Measurements from ENCODE around the gene CFAP53.
"Not testable (repeated sequence)": the region's sequence is repeated elsewhere in the genome, so short reads cannot be mapped to it uniquely, and the experiment has no call there.

The CFAP53 gene

GRCh38 chr18:50274941-50275340 lies 8.6 kb upstream of the CFAP53 start:
- in situ Hi-C loops (cut with HindIII; ENCODE audit: low pct_unique_long_range_greater_than_20kb, low sequenced_read_pairs) = no loop called here
- TF ChIP-seq JUND (IDR thresholded peaks at IDR 0.05; ENCODE audit: low read depth) = no peak
- DNase-seq (ENCODE audit: low read depth in 1 of 2, low spot score in 1 of 2) = no peak

GRCh38 chr18:50274044-50274442 lies 7.7 kb upstream of the CFAP53 start:
- no peak for DNase-seq (ENCODE audit: low read depth in 1 of 2, low spot score in 1 of 2)
- in situ Hi-C loops (cut with HindIII; ENCODE audit: low pct_unique_long_range_greater_than_20kb, low sequenced_read_pairs) = no loop called here
- TF ChIP-seq JUND (IDR thresholded peaks at IDR 0.05; ENCODE audit: low read depth) = no peak

GRCh38 chr18:50273203-50274043 lies 7.1 kb upstream of the CFAP53 start:
- no peak for TF ChIP-seq JUND (IDR thresholded peaks at IDR 0.05; ENCODE audit: low read depth)
- in situ Hi-C loops (cut with HindIII; ENCODE audit: low pct_unique_long_range_greater_than_20kb, low sequenced_read_pairs) = no loop called here
- DNase-seq (ENCODE audit: low read depth in 1 of 2, low spot score in 1 of 2) = no peak

- in situ Hi-C loops (cut with HindIII; ENCODE audit: low pct_unique_long_range_greater_than_20kb, low sequenced_read_pairs) = no loop called here
- DNase-seq (ENCODE audit: low read depth in 1 of 2, low spot score in 1 of 2) = no peak
- TF ChIP-seq JUND (IDR thresholded peaks at IDR 0.05; ENCODE audit: low read depth) = no peak
Measured at GRCh38 chr18:50272568-50272967, 6.3 kb upstream of the CFAP53 start.

DNA sequence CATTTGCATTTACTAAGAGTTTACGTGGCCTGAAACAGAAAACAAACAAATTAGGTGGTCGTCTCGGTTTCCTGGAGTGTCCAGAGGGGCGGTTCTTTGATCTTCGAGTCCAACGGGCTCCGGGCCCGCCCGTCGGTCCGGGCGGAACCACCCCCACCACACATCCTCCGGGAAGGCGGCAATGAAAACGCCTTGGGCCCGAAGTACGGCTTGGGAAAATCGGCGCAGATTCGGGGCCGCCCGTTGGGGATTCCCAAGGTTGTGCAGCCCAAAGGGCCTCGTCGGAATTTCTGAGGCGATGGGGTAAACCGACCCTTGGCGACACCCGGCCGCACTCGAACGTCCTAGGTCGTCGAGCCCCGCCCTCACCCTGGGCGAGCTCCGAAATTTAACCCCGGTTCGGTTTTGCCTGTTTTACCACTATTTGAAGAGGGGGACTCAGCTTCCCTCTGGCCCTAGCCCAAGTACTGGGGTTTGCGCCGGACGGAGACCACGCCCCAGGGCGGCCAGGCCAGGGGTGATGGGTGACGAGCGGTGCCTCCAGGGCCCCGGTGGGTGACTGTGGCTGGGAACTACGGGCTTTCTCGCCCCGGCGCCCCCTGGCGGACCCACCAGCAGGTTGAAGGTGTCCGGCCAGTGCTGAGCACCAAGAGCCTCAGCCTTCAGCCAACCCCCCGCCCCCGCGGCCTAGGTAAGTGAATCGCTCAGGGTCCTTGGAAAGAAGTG lies 1.9 kb upstream of the CFAP53 start:
- in situ Hi-C loops (cut with HindIII; ENCODE audit: low pct_unique_long_range_greater_than_20kb, low sequenced_read_pairs) = no loop called here
- TF ChIP-seq JUND (IDR thresholded peaks at IDR 0.05; ENCODE audit: low read depth) = no peak
- peak; percentile 54 to 57 for DNase-seq (ENCODE audit: low read depth in 1 of 2, low spot score in 1 of 2)

DNA sequence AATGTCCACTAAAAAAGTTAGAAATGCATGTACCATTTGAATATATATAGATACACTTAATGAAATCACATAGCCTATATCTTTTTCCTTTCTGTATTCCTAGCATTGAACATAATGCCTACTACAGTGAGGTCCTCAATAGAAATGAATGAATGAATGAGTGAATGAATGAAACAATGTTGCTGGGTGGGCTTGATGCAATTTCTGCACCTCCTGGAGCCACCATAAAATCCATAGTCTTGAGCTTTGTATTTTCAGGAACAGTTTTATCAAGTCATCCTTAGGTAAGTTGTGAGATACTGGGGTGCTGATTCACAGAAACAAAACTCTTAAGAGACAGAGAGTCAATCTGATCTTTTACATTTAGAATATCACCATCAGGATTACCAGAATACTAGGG lies 3.3 kb downstream of the CFAP53 start:
- DNase-seq (ENCODE audit: low read depth in 1 of 2, low spot score in 1 of 2) = no peak
- TF ChIP-seq JUND (IDR thresholded peaks at IDR 0.05; ENCODE audit: low read depth) = no peak
- in situ Hi-C loops (cut with HindIII; ENCODE audit: low pct_unique_long_range_greater_than_20kb, low sequenced_read_pairs) = no loop called here

- in situ Hi-C loops (cut with HindIII; ENCODE audit: low pct_unique_long_range_greater_than_20kb, low sequenced_read_pairs) = no loop called here
Measured at GRCh38 chr18:50250935-50251334, 15.4 kb downstream of the CFAP53 start.

GRCh38 chr18:50249576-50249975 lies 16.7 kb downstream of the CFAP53 start:
- in situ Hi-C loops (cut with HindIII; ENCODE audit: low pct_unique_long_range_greater_than_20kb, low sequenced_read_pairs) = no loop called here

More at GRCh38 chr18:50250935-50251334, 15.4 kb downstream of the CFAP53 start:
- TF ChIP-seq JUND (IDR thresholded peaks at IDR 0.05; ENCODE audit: low read depth) = no peak
- DNase-seq (ENCODE audit: low read depth in 1 of 2, low spot score in 1 of 2) = no peak

GRCh38 chr18:50247561-50247960 lies 18.7 kb downstream of the CFAP53 start:
- in situ Hi-C loops (cut with HindIII; ENCODE audit: low pct_unique_long_range_greater_than_20kb, low sequenced_read_pairs) = no loop called here
- DNase-seq (ENCODE audit: low read depth in 1 of 2, low spot score in 1 of 2) = no peak
- no peak for TF ChIP-seq JUND (IDR thresholded peaks at IDR 0.05; ENCODE audit: low read depth)

More at GRCh38 chr18:50249576-50249975, 16.7 kb downstream of the CFAP53 start:
- DNase-seq (ENCODE audit: low read depth in 1 of 2, low spot score in 1 of 2) = no peak
- TF ChIP-seq JUND (IDR thresholded peaks at IDR 0.05; ENCODE audit: low read depth) = no peak

DNA sequence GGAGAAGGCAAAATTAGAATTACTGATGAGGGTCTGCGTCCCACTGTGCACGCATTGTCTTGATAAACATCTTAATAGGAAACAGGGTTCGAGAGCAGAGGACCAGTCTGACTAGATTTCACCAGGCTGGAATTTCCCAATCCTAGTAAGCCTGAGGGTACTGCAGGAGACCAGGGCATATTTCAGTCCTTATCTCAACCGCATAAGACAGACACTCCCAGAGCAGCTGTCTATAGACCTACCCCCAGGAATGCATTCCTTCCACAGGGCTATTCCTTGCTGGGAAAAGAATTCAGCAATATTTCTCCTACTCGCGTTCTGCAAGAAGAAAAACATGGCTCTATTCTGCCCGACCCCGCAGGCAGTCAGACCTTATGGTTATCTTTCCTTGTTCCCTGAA lies 24.5 kb downstream of the CFAP53 start:
- in situ Hi-C loops (cut with HindIII; ENCODE audit: low pct_unique_long_range_greater_than_20kb, low sequenced_read_pairs) = not testable (repeated sequence)
- DNase-seq (ENCODE audit: low read depth in 1 of 2, low spot score in 1 of 2) = peak in 1 of 2 experiments; percentile 6

DNA sequence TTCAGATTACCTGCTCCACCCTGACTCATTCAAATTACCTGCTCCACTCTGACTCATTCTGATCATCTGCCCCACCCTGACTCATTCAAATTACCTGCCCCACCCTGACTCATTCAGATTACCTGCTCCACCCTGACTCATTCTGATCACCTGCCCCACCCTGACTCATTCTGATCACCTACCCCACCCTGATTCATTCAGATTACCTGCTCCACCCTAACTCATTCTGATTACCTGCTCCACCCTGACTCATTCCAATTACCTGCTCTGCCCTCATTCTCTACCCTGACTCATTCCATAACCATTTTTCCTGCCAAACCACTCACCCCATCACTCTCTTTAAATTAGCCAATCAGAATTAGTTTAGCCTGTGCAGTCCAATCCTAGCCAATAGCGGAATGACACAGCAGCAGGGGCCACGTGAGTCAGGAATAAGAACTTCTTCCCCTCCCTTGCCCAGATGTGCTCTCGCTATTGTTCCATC lies 26.2 kb downstream of the CFAP53 start:
- no peak for DNase-seq (ENCODE audit: low read depth in 1 of 2, low spot score in 1 of 2)
- no peak for TF ChIP-seq JUND (IDR thresholded peaks at IDR 0.05; ENCODE audit: low read depth)
- in situ Hi-C loops (cut with HindIII; ENCODE audit: low pct_unique_long_range_greater_than_20kb, low sequenced_read_pairs) = no loop called here

GRCh38 chr18:50232419-50232818 lies 33.9 kb downstream of the CFAP53 start:
- no peak for DNase-seq (ENCODE audit: low read depth in 1 of 2, low spot score in 1 of 2)
- in situ Hi-C loops (cut with HindIII; ENCODE audit: low pct_unique_long_range_greater_than_20kb, low sequenced_read_pairs) = no loop called here
- no peak for TF ChIP-seq JUND (IDR thresholded peaks at IDR 0.05; ENCODE audit: low read depth)

DNA sequence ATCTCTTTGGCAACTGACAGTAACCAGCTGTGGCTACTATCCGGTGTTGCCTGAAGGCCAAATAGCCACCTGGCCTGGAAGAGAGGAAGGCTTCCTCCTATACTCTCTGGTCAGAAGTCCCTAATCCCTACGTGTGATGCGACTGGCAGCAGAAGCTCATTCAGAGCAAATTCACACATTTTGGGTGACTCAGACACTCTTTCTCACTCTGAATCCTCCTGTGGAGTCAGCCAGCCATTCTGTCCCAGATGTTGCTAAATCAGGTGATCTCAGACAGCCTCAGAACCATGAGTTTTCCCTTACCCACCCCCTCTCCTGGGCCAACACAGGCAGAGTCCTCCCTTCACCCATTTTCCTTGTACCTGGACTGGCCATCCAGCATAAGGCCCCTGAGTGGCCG lies 34.7 kb downstream of the CFAP53 start:
- in situ Hi-C loops (cut with HindIII; ENCODE audit: low pct_unique_long_range_greater_than_20kb, low sequenced_read_pairs) = no loop called here
- no peak for TF ChIP-seq JUND (IDR thresholded peaks at IDR 0.05; ENCODE audit: low read depth)
- no peak for DNase-seq (ENCODE audit: low read depth in 1 of 2, low spot score in 1 of 2)

GRCh38 chr18:50220249-50220648 lies 46.0 kb downstream of the CFAP53 start:
- in situ Hi-C loops (cut with HindIII; ENCODE audit: low pct_unique_long_range_greater_than_20kb, low sequenced_read_pairs); DNase-seq (ENCODE audit: low read depth in 1 of 2, low spot score in 1 of 2): not testable (repeated sequence)

Data from T47D (cell line).